SK-N-SH treated with all-trans-retinoic acid at 6 μM for 48 hours (cell line): ENCODE data around the gene UBAP1L.

Experiments used
- ATAC-seq: fragments of 200-7000 bp; cut with Tn5 transposase; 3 replicates; pipeline ENCODE4 v1.9.1; 2020; ENCODE audit warnings: mild to moderate bottlenecking, moderate library complexity
- ARNTL ChIP-seq: fragments of 450-650 bp; formaldehyde crosslinking; IDR thresholded peaks from 2 replicates; pipeline ENCODE4 v1.5.0; 2020; ENCODE audit warnings: low read depth, mild to moderate bottlenecking, moderate library complexity, borderline replicate concordance
- BACH2 ChIP-seq: fragments of 250-450 bp; sonication (Bioruptor Pico); IDR thresholded peaks from 2 replicates; pipeline ENCODE4 v1.9.0; 2021; ENCODE audit warnings: mild to moderate bottlenecking, borderline replicate concordance
- CSDC2 ChIP-seq: fragments of 250-450 bp; sonication (Bioruptor Pico); IDR thresholded peaks from 2 replicates; pipeline ENCODE4 v1.5.0; 2020; ENCODE audit warnings: mild to moderate bottlenecking, moderate library complexity
- ESRRG ChIP-seq: fragments of 250-450 bp; sonication (Bioruptor Pico); IDR thresholded peaks from 2 replicates; pipeline ENCODE4 v1.6.1; 2021; ENCODE audit warnings: mild to moderate bottlenecking
- GLIS3 ChIP-seq: fragments of 250-450 bp; sonication (Bioruptor Pico); IDR thresholded peaks from 2 replicates; pipeline ENCODE4 v1.5.0; 2020; ENCODE audit warnings: mild to moderate bottlenecking, moderate library complexity
- ISL1 ChIP-seq: fragments of 250-450 bp; sonication (Bioruptor Pico); IDR thresholded peaks from 2 replicates; pipeline ENCODE4 v2.1.2; 2022; ENCODE audit warnings: mild to moderate bottlenecking, moderate library complexity
- OSR1 ChIP-seq: fragments of 250-450 bp; sonication (Bioruptor Pico); IDR thresholded peaks from 2 replicates; pipeline ENCODE4 v1.8.0; 2022; ENCODE audit warnings: moderate library complexity, mild to moderate bottlenecking, inconsistent platforms
- PPARA ChIP-seq: fragments of 250-450 bp; sonication (Bioruptor Pico); IDR thresholded peaks from 2 replicates; pipeline ENCODE4 v1.5.0; 2020; ENCODE audit warnings: mild to moderate bottlenecking, borderline replicate concordance
- RARB ChIP-seq: fragments of 250-450 bp; sonication (Bioruptor Pico); IDR thresholded peaks from 2 replicates; pipeline ENCODE4 v1.8.0; 2021; ENCODE audit warnings: mild to moderate bottlenecking, moderate library complexity
- SNAI2 ChIP-seq: fragments of 250-450 bp; sonication (Bioruptor Pico); IDR thresholded peaks from 2 replicates; pipeline ENCODE4 v1.5.0; 2020; ENCODE audit warnings: mild to moderate bottlenecking, moderate library complexity
- TCF4 ChIP-seq: fragments of 250-450 bp; sonication (Bioruptor Pico); IDR thresholded peaks from 2 replicates; pipeline ENCODE4 v1.8.0; 2021; ENCODE audit warnings: mild to moderate bottlenecking, moderate library complexity, borderline replicate concordance
- TOX ChIP-seq: fragments of 250-450 bp; sonication (Bioruptor Pico); IDR thresholded peaks from 2 replicates; pipeline ENCODE4 v1.8.0; 2021; ENCODE audit warnings: mild to moderate bottlenecking, moderate library complexity, borderline replicate concordance
- ZC3H10 ChIP-seq: fragments of 250-450 bp; sonication (Bioruptor Pico); IDR thresholded peaks from 2 replicates; pipeline ENCODE4 v1.5.1; 2021; ENCODE audit warnings: mild to moderate bottlenecking, moderate library complexity
- ZFP3 ChIP-seq: fragments of 250-450 bp; sonication (Bioruptor Pico); IDR thresholded peaks from 2 replicates; pipeline ENCODE4 v1.5.0; 2020; ENCODE audit warnings: mild to moderate bottlenecking, moderate library complexity
- ZFP30 ChIP-seq: fragments of 450-650 bp; formaldehyde crosslinking; IDR thresholded peaks from 2 replicates; pipeline ENCODE4 v1.5.0; 2022; ENCODE audit warnings: mild to moderate bottlenecking, moderate library complexity
- ZNF565 ChIP-seq: fragments of 450-650 bp; formaldehyde crosslinking; conservative IDR thresholded peaks from 2 replicates; pipeline ENCODE4 v1.5.0; 2020; ENCODE audit warnings: low read depth, mild to moderate bottlenecking, moderate library complexity
- ZNF70 ChIP-seq: fragments of 450-650 bp; formaldehyde crosslinking; IDR thresholded peaks from 2 replicates; pipeline ENCODE4 v1.5.0; 2020; ENCODE audit warnings: mild to moderate bottlenecking, moderate library complexity
- ZNF8 ChIP-seq: fragments of 450-650 bp; formaldehyde crosslinking; IDR thresholded peaks from 2 replicates; pipeline ENCODE4 v1.5.0; 2020; ENCODE audit warnings: mild to moderate bottlenecking, moderate library complexity
- TF ChIP-seq, protein P1 (sequence below): fragments of 250-450 bp; sonication (Bioruptor Pico); IDR thresholded peaks from 2 replicates; pipeline ENCODE4 v1.8.0; 2021; ENCODE audit warnings: low read depth, mild to moderate bottlenecking, moderate library complexity, borderline replicate concordance
- TF ChIP-seq, protein P2 (sequence below): fragments of 250-450 bp; sonication (Bioruptor Pico); IDR thresholded peaks from 2 replicates; pipeline ENCODE4 v1.5.1; 2021; ENCODE audit warnings: mild to moderate bottlenecking, moderate library complexity
- TF ChIP-seq, protein P3 (sequence below): fragments of 250-450 bp; sonication (Bioruptor Pico); IDR thresholded peaks from 2 replicates; pipeline ENCODE4 v1.5.1; 2020; ENCODE audit warnings: low read depth, mild to moderate bottlenecking, moderate library complexity
- TF ChIP-seq, protein P4 (sequence below): fragments of 250-450 bp; sonication (Bioruptor Pico); IDR thresholded peaks from 2 replicates; pipeline ENCODE4 v1.8.0; 2020; ENCODE audit warnings: mild to moderate bottlenecking, moderate library complexity, borderline replicate concordance
- TF ChIP-seq, protein P5 (sequence below): fragments of 250-450 bp; sonication (Bioruptor Pico); IDR thresholded peaks from 2 replicates; pipeline ENCODE4 v1.5.0; 2020; ENCODE audit warnings: mild to moderate bottlenecking, moderate library complexity

Gene UBAP1L

DNA sequence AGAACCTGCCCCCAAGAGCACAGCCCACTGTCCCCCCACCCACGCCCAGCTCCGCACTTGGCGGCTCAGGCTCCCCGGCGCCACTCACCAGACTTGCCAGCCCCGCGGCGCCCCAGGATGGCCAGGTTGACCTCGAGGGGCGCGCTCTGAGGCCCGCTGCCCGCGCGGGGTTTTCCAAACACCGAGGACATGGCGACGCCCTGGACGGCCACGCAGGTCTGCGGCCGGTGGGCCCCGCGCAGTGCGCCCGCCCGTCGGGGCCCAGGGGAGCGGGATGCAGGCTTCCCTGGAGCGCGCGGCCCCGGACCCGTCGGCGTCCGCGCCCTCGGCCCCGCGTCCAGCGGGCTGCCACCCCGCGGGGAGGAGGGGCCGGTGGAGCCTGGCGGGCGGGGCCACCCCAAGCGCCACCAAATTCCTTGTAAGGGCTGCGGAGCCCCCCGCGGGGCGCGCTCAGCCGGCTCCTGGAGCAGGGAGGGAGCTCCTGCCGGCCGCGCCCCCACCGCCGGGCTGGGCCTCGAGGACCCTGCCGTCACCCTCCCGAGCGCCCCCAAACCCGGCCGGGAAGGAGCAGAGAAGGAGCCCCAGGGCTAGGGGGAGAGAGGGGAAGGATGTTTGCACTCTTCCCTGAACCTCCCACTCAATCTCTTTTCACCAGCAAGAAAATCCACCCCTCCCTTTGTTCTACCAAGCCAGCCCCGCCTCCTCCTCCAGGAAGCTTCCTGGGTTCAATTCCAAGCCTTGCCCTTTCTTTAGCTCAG, 47.2 kb downstream of the UBAP1L start, which contains the start of gene RASL12:
Gene RASL12 (minus strand): TSS at position 347 of the 758 bp plus-strand sequence. CDS start 156 bp downstream, at position 191.
- no peak for TF ChIP-seq ZFP30
- TF ChIP-seq ZFP3 (CRISPR knock-in tag), result no peak
- TF ChIP-seq ZNF70, result no peak
- TF ChIP-seq CSDC2 (CRISPR knock-in tag), result no peak
- TF ChIP-seq, protein P1, sequence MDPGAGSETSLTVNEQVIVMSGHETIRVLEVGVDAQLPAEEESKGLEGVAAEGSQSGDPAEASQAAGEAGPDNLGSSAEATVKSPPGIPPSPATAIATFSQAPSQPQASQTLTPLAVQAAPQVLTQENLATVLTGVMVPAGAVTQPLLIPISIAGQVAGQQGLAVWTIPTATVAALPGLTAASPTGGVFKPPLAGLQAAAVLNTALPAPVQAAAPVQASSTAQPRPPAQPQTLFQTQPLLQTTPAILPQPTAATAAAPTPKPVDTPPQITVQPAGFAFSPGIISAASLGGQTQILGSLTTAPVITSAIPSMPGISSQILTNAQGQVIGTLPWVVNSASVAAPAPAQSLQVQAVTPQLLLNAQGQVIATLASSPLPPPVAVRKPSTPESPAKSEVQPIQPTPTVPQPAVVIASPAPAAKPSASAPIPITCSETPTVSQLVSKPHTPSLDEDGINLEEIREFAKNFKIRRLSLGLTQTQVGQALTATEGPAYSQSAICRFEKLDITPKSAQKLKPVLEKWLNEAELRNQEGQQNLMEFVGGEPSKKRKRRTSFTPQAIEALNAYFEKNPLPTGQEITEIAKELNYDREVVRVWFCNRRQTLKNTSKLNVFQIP, result no peak
- TF ChIP-seq, protein P2, sequence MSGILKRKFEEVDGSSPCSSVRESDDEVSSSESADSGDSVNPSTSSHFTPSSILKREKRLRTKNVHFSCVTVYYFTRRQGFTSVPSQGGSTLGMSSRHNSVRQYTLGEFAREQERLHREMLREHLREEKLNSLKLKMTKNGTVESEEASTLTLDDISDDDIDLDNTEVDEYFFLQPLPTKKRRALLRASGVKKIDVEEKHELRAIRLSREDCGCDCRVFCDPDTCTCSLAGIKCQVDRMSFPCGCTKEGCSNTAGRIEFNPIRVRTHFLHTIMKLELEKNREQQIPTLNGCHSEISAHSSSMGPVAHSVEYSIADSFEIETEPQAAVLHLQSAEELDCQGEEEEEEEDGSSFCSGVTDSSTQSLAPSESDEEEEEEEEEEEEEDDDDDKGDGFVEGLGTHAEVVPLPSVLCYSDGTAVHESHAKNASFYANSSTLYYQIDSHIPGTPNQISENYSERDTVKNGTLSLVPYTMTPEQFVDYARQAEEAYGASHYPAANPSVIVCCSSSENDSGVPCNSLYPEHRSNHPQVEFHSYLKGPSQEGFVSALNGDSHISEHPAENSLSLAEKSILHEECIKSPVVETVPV, result no peak
- TF ChIP-seq ZNF565, result no peak
- no peak for TF ChIP-seq ZC3H10 (CRISPR knock-in tag)
- no peak for TF ChIP-seq BACH2 (CRISPR knock-in tag)
- no peak for TF ChIP-seq TCF4 (CRISPR knock-in tag)
- TF ChIP-seq ZNF8 (CRISPR knock-in tag), result no peak
- TF ChIP-seq ISL1, result no peak
- no peak for TF ChIP-seq OSR1
- TF ChIP-seq GLIS3 (CRISPR knock-in tag), result no peak
- no peak for TF ChIP-seq ESRRG (CRISPR knock-in tag)
- no peak; the same call in 2 of the 3 replicates for ATAC-seq

DNA sequence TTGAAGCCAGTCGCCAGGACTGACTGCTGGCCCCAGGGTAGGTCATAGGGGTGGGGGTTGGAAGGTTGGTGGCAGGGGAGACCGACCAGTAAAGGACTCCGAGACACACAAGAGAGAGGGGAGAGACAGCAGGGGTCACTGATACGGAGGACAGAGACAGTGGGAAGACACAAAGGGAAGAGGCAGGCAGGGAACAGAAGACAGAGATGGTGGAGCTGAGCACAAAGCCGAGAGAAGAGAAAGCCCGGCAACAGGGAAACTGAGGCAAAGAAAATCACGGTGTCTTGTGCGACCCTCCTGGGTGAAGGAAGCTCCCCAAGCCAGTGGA, 47.7 kb downstream of the UBAP1L start:
- TF ChIP-seq ZFP30 (no peak), OSR1 (no peak), SNAI2 (CRISPR knock-in tag) (no peak), ZC3H10 (CRISPR knock-in tag) (no peak), GLIS3 (CRISPR knock-in tag) (no peak), CSDC2 (CRISPR knock-in tag) (no peak), RARB (CRISPR knock-in tag) (no peak)
- TF ChIP-seq, protein P2, result no peak
- TF ChIP-seq, protein P3, sequence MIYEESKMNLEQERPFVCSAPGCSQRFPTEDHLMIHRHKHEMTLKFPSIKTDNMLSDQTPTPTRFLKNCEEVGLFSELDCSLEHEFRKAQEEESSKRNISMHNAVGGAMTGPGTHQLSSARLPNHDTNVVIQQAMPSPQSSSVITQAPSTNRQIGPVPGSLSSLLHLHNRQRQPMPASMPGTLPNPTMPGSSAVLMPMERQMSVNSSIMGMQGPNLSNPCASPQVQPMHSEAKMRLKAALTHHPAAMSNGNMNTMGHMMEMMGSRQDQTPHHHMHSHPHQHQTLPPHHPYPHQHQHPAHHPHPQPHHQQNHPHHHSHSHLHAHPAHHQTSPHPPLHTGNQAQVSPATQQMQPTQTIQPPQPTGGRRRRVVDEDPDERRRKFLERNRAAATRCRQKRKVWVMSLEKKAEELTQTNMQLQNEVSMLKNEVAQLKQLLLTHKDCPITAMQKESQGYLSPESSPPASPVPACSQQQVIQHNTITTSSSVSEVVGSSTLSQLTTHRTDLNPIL (CRISPR knock-in tag), result no peak

DNA sequence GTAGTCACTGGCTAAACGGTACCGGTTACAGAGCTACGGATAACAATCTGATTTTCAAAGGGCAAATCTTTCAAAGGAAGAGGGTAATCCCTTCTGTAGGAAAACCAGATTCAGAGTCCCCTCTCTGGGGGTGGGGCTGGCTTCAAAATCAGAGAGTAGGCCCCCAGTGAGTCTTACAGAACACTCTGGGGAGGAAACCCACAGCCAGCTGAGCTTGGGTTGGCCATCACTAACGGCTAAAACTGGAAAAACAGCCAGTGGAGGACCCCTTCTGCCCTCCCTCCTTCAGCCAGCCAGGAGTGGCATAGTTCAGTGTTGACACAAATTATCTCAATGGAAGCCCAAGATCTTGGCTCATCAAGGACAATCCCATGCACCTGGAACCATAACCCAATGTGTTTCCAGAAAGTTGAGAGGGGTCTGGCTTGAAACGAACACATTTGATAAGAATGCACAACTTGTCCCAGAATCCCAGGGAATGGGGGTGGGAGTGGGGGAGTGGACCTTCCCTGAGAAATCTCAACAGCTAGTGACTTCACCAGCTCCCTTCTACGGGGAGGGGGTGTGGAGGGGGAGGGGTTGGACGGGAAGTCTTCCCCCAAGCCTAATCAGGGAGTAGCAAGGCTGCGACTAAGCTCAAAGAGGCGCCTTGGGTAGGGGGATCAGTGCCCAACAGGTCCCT, 48.2 kb downstream of the UBAP1L start:
- no peak for ATAC-seq
- TF ChIP-seq, protein P4, sequence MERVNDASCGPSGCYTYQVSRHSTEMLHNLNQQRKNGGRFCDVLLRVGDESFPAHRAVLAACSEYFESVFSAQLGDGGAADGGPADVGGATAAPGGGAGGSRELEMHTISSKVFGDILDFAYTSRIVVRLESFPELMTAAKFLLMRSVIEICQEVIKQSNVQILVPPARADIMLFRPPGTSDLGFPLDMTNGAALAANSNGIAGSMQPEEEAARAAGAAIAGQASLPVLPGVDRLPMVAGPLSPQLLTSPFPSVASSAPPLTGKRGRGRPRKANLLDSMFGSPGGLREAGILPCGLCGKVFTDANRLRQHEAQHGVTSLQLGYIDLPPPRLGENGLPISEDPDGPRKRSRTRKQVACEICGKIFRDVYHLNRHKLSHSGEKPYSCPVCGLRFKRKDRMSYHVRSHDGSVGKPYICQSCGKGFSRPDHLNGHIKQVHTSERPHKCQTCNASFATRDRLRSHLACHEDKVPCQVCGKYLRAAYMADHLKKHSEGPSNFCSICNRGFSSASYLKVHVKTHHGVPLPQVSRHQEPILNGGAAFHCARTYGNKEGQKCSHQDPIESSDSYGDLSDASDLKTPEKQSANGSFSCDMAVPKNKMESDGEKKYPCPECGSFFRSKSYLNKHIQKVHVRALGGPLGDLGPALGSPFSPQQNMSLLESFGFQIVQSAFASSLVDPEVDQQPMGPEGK (CRISPR knock-in tag), result no peak
- TF ChIP-seq, protein P2, result no peak
- TF ChIP-seq PPARA (CRISPR knock-in tag), result no peak
- no peak for TF ChIP-seq ISL1
- no peak for TF ChIP-seq ARNTL
- TF ChIP-seq, protein P5, sequence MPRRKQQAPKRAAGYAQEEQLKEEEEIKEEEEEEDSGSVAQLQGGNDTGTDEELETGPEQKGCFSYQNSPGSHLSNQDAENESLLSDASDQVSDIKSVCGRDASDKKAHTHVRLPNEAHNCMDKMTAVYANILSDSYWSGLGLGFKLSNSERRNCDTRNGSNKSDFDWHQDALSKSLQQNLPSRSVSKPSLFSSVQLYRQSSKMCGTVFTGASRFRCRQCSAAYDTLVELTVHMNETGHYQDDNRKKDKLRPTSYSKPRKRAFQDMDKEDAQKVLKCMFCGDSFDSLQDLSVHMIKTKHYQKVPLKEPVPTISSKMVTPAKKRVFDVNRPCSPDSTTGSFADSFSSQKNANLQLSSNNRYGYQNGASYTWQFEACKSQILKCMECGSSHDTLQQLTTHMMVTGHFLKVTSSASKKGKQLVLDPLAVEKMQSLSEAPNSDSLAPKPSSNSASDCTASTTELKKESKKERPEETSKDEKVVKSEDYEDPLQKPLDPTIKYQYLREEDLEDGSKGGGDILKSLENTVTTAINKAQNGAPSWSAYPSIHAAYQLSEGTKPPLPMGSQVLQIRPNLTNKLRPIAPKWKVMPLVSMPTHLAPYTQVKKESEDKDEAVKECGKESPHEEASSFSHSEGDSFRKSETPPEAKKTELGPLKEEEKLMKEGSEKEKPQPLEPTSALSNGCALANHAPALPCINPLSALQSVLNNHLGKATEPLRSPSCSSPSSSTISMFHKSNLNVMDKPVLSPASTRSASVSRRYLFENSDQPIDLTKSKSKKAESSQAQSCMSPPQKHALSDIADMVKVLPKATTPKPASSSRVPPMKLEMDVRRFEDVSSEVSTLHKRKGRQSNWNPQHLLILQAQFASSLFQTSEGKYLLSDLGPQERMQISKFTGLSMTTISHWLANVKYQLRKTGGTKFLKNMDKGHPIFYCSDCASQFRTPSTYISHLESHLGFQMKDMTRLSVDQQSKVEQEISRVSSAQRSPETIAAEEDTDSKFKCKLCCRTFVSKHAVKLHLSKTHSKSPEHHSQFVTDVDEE (CRISPR knock-in tag), result no peak
- no peak for TF ChIP-seq TOX
- TF ChIP-seq OSR1, result no peak
- TF ChIP-seq RARB (CRISPR knock-in tag), result no peak
- TF ChIP-seq, protein P1, result no peak
- no peak for TF ChIP-seq ZFP3 (CRISPR knock-in tag)
- no peak for TF ChIP-seq ESRRG (CRISPR knock-in tag)

More for the DNA sequence above, 47.7 kb downstream of the UBAP1L start:
- no peak for ATAC-seq
